Sigmoid colon (tissue), 4 donors: Measurements from ENCODE around the gene C11orf42.

ENCODE experiments used
- POLR2A ChIP-seq, 2 donors: fragments of 450-650 bp; IDR thresholded peaks; one replicate each; pipeline ENCODE4 v1.6.1; 2016; ENCODE audit warnings: antibody characterized with exemption in 2 of 2, mild to moderate bottlenecking in 2 of 2, moderate library complexity in 2 of 2
- POLR2AphosphoS5 ChIP-seq, 4 donors: sonication (generic); formaldehyde crosslinking; IDR thresholded peaks; one replicate each; pipeline ENCODE4 v1.6.1; 2017; ENCODE audit warnings: antibody characterized with exemption in 4 of 4
- TF ChIP-seq, protein P1 (sequence below), 4 experiments: fragments of 450-650 bp in 3 of 4; fragments of 200-600 bp in 1 of 4; IDR thresholded peaks; one replicate each; pipeline ENCODE4 v1.5.1; 2016 to 2019; ENCODE audit warnings: antibody characterized with exemption in 4 of 4, mild to moderate bottlenecking in 3 of 4, moderate library complexity in 2 of 4

DNA sequence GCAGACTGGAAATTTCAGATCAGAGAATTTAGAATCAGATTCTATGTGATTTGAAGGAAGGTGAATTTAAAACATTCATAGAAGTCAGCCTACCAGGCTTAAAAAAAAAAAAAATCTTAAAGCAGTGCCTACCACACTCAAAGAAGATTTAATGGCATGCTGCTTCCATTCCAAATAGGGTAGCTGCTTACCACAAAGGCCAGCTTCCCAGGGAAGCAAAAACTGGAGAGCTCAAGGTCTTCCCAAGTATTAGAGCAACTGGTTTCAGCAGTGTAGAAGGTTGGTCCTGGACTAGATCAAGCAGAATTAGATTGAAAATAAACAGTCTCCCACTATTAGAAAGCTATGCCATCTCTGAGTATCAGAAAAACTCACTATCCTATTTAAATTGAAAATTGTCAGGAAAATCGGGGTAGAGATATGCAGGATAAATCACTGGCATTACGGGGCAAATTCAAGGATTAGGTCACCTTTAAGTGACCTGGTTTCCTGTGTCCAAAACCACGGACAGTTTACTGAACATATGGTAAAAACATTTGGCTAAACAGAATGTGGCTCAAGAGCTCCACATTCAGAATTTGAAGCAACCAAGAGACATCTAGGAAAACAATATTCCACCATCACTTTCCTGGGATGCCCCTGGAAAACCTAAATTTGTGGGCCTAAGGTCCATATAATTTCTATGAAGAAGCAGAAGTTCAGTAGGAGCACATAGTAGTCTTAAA lies 1.3 kb downstream of the C11orf42 start:
- TF ChIP-seq, protein P1, sequence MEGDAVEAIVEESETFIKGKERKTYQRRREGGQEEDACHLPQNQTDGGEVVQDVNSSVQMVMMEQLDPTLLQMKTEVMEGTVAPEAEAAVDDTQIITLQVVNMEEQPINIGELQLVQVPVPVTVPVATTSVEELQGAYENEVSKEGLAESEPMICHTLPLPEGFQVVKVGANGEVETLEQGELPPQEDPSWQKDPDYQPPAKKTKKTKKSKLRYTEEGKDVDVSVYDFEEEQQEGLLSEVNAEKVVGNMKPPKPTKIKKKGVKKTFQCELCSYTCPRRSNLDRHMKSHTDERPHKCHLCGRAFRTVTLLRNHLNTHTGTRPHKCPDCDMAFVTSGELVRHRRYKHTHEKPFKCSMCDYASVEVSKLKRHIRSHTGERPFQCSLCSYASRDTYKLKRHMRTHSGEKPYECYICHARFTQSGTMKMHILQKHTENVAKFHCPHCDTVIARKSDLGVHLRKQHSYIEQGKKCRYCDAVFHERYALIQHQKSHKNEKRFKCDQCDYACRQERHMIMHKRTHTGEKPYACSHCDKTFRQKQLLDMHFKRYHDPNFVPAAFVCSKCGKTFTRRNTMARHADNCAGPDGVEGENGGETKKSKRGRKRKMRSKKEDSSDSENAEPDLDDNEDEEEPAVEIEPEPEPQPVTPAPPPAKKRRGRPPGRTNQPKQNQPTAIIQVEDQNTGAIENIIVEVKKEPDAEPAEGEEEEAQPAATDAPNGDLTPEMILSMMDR (IDR thresholded peaks at IDR 0.05): no peak
- TF ChIP-seq POLR2AphosphoS5 (IDR thresholded peaks at IDR 0.05): no peak
- no peak for TF ChIP-seq POLR2A (IDR thresholded peaks at IDR 0.05)
